ENCODE data around the gene LRMDA. TPM values are rescaled to one million over a fixed set of nuclear protein-coding genes. Genes with fewer than 3 reads are reported as not detected.
A peak's percentile ranks its signal among the peaks of the same experiment; 100 is the strongest.

LRMDA gene
- total RNA-seq, 1 donor from 2014 or later, result 18.7 TPM

GRCh38 chr10:76328348-76328747 lies 896.9 kb downstream of the LRMDA start:
- Histone ChIP-seq H3K27me3 (ENCODE audit: control insufficient read depth, insufficient read depth, low read length) (no peaks in the 10 kb centered on the region), H3K36me3 (ENCODE audit: control insufficient read depth, insufficient read depth, low read length) (no peaks in the 10 kb centered on the region), H3K4me3 (ENCODE audit: low read depth, low read length) (no peak overlapping the region)
- TF ChIP-seq, protein P1, sequence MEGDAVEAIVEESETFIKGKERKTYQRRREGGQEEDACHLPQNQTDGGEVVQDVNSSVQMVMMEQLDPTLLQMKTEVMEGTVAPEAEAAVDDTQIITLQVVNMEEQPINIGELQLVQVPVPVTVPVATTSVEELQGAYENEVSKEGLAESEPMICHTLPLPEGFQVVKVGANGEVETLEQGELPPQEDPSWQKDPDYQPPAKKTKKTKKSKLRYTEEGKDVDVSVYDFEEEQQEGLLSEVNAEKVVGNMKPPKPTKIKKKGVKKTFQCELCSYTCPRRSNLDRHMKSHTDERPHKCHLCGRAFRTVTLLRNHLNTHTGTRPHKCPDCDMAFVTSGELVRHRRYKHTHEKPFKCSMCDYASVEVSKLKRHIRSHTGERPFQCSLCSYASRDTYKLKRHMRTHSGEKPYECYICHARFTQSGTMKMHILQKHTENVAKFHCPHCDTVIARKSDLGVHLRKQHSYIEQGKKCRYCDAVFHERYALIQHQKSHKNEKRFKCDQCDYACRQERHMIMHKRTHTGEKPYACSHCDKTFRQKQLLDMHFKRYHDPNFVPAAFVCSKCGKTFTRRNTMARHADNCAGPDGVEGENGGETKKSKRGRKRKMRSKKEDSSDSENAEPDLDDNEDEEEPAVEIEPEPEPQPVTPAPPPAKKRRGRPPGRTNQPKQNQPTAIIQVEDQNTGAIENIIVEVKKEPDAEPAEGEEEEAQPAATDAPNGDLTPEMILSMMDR (IDR thresholded peaks at IDR 0.05; ENCODE audit: insufficient read depth, low read length, poor library complexity, severe bottlenecking), result no peak
- no peak for DNase-seq (ENCODE audit: low read depth)

GRCh38 chr10:76329891-76330575 lies 898.6 kb downstream of the LRMDA start:
- TF ChIP-seq, protein P1 (IDR thresholded peaks at IDR 0.05; ENCODE audit: insufficient read depth, low read length, poor library complexity, severe bottlenecking), result no peak
- no peak for DNase-seq (ENCODE audit: low read depth)
- no peaks in the 10 kb centered on the region for H3K36me3 ChIP-seq (ENCODE audit: control insufficient read depth, insufficient read depth, low read length)
- no peak overlapping the region for H3K4me3 ChIP-seq (ENCODE audit: low read depth, low read length)
- H3K27me3 ChIP-seq (ENCODE audit: control insufficient read depth, insufficient read depth, low read length), result no peaks in the 10 kb centered on the region

DNA sequence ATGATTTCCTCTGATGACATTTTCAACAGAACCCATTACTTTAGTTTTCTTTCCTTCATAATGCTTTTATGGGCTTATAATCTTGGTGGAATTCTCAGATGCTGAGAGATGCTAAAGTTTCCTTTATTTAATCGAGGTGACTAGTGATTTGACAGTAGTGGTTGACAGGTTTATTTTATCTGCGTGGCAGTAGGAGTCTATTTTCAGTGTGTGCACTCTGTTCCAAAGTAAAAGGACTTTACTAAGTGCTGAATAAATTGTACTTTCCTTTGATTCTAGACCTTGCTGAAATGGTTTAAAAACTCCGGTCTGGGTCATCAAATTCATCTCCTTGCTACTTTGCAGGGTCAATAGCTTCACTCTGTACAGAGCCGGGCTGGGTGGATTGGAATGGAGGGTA lies 900.3 kb downstream of the LRMDA start:
- Histone ChIP-seq H3K36me3 (ENCODE audit: control insufficient read depth, insufficient read depth, low read length) (no peaks in the 10 kb centered on the region), H3K27me3 (ENCODE audit: control insufficient read depth, insufficient read depth, low read length) (no peaks in the 10 kb centered on the region), H3K4me3 (ENCODE audit: low read depth, low read length) (no peak overlapping the region)
- TF ChIP-seq, protein P1 (IDR thresholded peaks at IDR 0.05; ENCODE audit: insufficient read depth, low read length, poor library complexity, severe bottlenecking), result no peak
- DNase-seq (ENCODE audit: low read depth), result no peak

- no peak for DNase-seq (ENCODE audit: low read depth)
- TF ChIP-seq, protein P1 (IDR thresholded peaks at IDR 0.05; ENCODE audit: insufficient read depth, low read length, poor library complexity, severe bottlenecking), result no peak
- no peak overlapping the region for H3K4me3 ChIP-seq (ENCODE audit: low read depth, low read length)
- no peaks in the 10 kb centered on the region for H3K27me3 ChIP-seq (ENCODE audit: control insufficient read depth, insufficient read depth, low read length)
- no peaks in the 10 kb centered on the region for H3K36me3 ChIP-seq (ENCODE audit: control insufficient read depth, insufficient read depth, low read length)
Measured at GRCh38 chr10:76333326-76333725, 901.9 kb downstream of the LRMDA start.

GRCh38 chr10:76333796-76334195 lies 902.4 kb downstream of the LRMDA start:
- DNase-seq (ENCODE audit: low read depth), result peak; percentile 35
- TF ChIP-seq, protein P1 (IDR thresholded peaks at IDR 0.05; ENCODE audit: insufficient read depth, low read length, poor library complexity, severe bottlenecking), result no peak

DNA sequence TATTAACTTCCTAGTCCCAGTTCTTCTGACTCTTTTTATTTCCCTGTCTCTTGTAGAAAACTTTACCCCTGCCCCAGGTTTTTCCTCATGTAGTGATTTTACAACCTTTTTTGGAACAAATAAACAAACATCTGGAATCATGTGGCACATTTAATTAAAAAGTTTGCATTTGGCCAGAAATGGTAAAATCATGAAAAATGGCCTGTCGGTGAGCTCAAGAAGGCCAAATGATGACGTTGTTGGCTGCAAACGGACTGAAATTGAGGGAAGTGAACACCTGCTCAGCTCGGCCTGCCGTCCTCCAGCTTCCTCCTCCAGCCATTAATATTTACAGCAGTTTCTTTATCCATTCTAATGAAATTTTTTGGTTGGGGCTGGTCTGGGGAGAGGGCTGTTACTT lies 902.8 kb downstream of the LRMDA start:
- no peak for DNase-seq (ENCODE audit: low read depth)
- H3K27me3 ChIP-seq (ENCODE audit: control insufficient read depth, insufficient read depth, low read length), result no peaks in the 10 kb centered on the region
- H3K36me3 ChIP-seq (ENCODE audit: control insufficient read depth, insufficient read depth, low read length), result no peaks in the 10 kb centered on the region
- TF ChIP-seq, protein P1 (IDR thresholded peaks at IDR 0.05; ENCODE audit: insufficient read depth, low read length, poor library complexity, severe bottlenecking), result no peak
- no peak overlapping the region for H3K4me3 ChIP-seq (ENCODE audit: low read depth, low read length)

More at GRCh38 chr10:76333796-76334195, 902.4 kb downstream of the LRMDA start:
- H3K4me3 ChIP-seq (ENCODE audit: low read depth, low read length), result no peak overlapping the region
- no peaks in the 10 kb centered on the region for H3K27me3 ChIP-seq (ENCODE audit: control insufficient read depth, insufficient read depth, low read length)
- H3K36me3 ChIP-seq (ENCODE audit: control insufficient read depth, insufficient read depth, low read length), result no peaks in the 10 kb centered on the region
